ENCODE results near the gene NRXN3. TPM values are rescaled to one million over a fixed set of nuclear protein-coding genes. Genes with fewer than 3 reads are reported as not detected.

Gene NRXN3
- polyA plus RNA-seq, 1 donor (not counting 4 experiments of a cell fraction or from before 2014, with no cell fraction given) = 0.89 TPM

DNA sequence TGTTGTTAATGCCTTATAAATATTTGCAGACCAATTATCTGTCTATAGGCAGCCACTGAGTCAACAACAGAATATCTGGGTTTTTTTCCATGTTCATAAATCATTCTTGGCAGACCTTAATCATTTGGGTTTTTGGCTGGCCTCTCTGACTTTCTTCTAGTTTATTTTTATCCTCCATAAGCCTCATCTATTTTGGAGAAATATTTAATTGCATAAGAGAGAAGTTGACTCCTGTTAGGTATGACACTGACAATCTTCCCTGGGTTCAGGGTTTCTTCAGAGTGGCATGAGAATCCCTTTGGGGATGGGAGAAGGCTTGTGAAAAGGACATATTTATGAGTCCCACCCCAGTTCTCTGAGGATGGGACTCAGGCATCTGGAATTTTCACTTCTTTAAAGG lies 299.8 kb downstream of the NRXN3 start:
- H3K4me3 ChIP-seq (ENCODE audit: control insufficient read depth in 2 of 3, extremely low read depth in 1 of 3, insufficient read depth in 2 of 3, low read depth in 1 of 3, low read length in 3 of 3) = no peak overlapping the region
- no peak overlapping the region for H3K4me2 ChIP-seq (ENCODE audit: control insufficient read depth, extremely low read depth, insufficient read depth, low read depth, low read length)
- H3K9me1 ChIP-seq (ENCODE audit: control insufficient read depth, extremely low read depth, insufficient read depth, low read length) = no peaks in the 10 kb centered on the region
- DNase-seq (ENCODE audit: low read depth, low spot score) = no peak
- H2AFZ ChIP-seq (ENCODE audit: control insufficient read depth, low read length) = no peak overlapping the region
- H3K27ac ChIP-seq (ENCODE audit: control insufficient read depth, insufficient read depth, low read length) = no peak overlapping the region
- H3K36me3 ChIP-seq (ENCODE audit: control insufficient read depth in 2 of 2, extremely low read depth in 1 of 2, insufficient read depth in 2 of 2, low read length in 2 of 2) = no peaks in the 10 kb centered on the region
- H3K9ac ChIP-seq (ENCODE audit: control insufficient read depth, extremely low read depth, insufficient read depth, low read length) = no peak overlapping the region
- no peaks in the 10 kb centered on the region for H3K4me1 ChIP-seq (ENCODE audit: control insufficient read depth, extremely low read depth, insufficient read depth, low read length)
- no peak for FAIRE-seq
- no peaks in the 10 kb centered on the region for H3K27me3 ChIP-seq (ENCODE audit: control insufficient read depth, extremely low read depth, insufficient read depth, low read length)
- H4K20me1 ChIP-seq (ENCODE audit: control insufficient read depth, extremely low read depth, insufficient read depth, low read length) = no peaks in the 10 kb centered on the region
- dilution Hi-C loops (cut with MboI; ENCODE audit: extremely low pct_ligation_motif_present, low sequenced_read_pairs) = no loop called here
- TF ChIP-seq EZH2 (IDR thresholded peaks at IDR 0.05; ENCODE audit: low read length) = no peak
- TF ChIP-seq, protein P1, sequence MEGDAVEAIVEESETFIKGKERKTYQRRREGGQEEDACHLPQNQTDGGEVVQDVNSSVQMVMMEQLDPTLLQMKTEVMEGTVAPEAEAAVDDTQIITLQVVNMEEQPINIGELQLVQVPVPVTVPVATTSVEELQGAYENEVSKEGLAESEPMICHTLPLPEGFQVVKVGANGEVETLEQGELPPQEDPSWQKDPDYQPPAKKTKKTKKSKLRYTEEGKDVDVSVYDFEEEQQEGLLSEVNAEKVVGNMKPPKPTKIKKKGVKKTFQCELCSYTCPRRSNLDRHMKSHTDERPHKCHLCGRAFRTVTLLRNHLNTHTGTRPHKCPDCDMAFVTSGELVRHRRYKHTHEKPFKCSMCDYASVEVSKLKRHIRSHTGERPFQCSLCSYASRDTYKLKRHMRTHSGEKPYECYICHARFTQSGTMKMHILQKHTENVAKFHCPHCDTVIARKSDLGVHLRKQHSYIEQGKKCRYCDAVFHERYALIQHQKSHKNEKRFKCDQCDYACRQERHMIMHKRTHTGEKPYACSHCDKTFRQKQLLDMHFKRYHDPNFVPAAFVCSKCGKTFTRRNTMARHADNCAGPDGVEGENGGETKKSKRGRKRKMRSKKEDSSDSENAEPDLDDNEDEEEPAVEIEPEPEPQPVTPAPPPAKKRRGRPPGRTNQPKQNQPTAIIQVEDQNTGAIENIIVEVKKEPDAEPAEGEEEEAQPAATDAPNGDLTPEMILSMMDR (optimal IDR thresholded peaks at IDR 0.05 in 1 of 3, IDR thresholded peaks at IDR 0.05 in 1 of 3, conservative IDR thresholded peaks at IDR 0.05 in 1 of 3; ENCODE audit: extremely low read depth in 1 of 3, insufficient read depth in 2 of 3, low read length in 3 of 3) = no peak
- H3K79me2 ChIP-seq (ENCODE audit: control insufficient read depth, insufficient read depth, low read length) = no peaks in the 10 kb centered on the region
- H3K9me3 ChIP-seq (ENCODE audit: control insufficient read depth, low read depth, low read length) = no peaks in the 10 kb centered on the region

DNA sequence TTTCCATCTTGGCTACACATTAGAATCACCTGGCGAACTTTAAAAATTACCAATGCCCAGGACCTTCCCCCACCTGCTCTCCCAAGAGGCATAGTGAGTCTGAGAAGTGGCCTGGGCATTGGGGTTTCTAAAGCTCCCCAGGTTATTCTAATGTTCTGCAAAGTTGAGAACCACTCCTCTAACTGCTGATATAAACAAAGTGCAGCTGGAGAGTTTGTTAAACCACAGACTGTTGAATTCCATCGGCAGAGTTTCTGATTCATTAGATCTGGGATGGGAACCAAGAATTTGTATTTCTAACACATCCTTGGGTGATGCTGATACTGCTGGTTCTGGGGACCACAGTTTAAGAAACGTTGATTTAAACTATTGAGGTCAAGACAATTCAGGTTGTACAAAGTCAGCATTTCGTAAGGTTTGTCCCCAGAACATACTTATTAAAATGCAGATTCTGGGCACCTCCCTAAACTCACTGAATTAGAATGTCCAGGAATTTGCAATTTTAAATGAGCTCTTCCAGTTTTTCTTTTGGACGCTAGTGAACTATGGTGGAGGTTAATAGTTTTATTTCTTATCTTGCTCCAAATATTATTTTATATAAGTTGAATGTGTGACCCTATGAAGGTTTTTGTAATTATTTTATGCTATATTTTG lies 309.1 kb downstream of the NRXN3 start:
- Histone ChIP-seq H4K20me1 (ENCODE audit: control insufficient read depth, extremely low read depth, insufficient read depth, low read length) (no peaks in the 10 kb centered on the region), H3K9me3 (ENCODE audit: control insufficient read depth, low read depth, low read length) (no peaks in the 10 kb centered on the region), H3K9me1 (ENCODE audit: control insufficient read depth, extremely low read depth, insufficient read depth, low read length) (no peaks in the 10 kb centered on the region), H3K4me2 (ENCODE audit: control insufficient read depth, extremely low read depth, insufficient read depth, low read depth, low read length) (no peak overlapping the region), H3K36me3 (ENCODE audit: control insufficient read depth in 2 of 2, extremely low read depth in 1 of 2, insufficient read depth in 2 of 2, low read length in 2 of 2) (no peaks in the 10 kb centered on the region), H2AFZ (ENCODE audit: control insufficient read depth, low read length) (no peak overlapping the region), H3K27ac (ENCODE audit: control insufficient read depth, insufficient read depth, low read length) (no peak overlapping the region), H3K79me2 (ENCODE audit: control insufficient read depth, insufficient read depth, low read length) (no peaks in the 10 kb centered on the region), H3K4me1 (ENCODE audit: control insufficient read depth, extremely low read depth, insufficient read depth, low read length) (no peaks in the 10 kb centered on the region), H3K27me3 (ENCODE audit: control insufficient read depth, extremely low read depth, insufficient read depth, low read length) (no peaks in the 10 kb centered on the region), H3K4me3 (ENCODE audit: control insufficient read depth in 2 of 3, extremely low read depth in 1 of 3, insufficient read depth in 2 of 3, low read depth in 1 of 3, low read length in 3 of 3) (no peak overlapping the region), H3K9ac (ENCODE audit: control insufficient read depth, extremely low read depth, insufficient read depth, low read length) (no peak overlapping the region)
- TF ChIP-seq, protein P1 (optimal IDR thresholded peaks at IDR 0.05 in 1 of 3, IDR thresholded peaks at IDR 0.05 in 1 of 3, conservative IDR thresholded peaks at IDR 0.05 in 1 of 3; ENCODE audit: extremely low read depth in 1 of 3, insufficient read depth in 2 of 3, low read length in 3 of 3) = no peak
- no peak for TF ChIP-seq EZH2 (IDR thresholded peaks at IDR 0.05; ENCODE audit: low read length)
- DNase-seq (ENCODE audit: low read depth, low spot score) = no peak
- FAIRE-seq = no peak
- dilution Hi-C loops (cut with MboI; ENCODE audit: extremely low pct_ligation_motif_present, low sequenced_read_pairs) = no loop called here
